A549 (cell line): ENCODE data around the gene BHLHE23. TPM values are rescaled to one million over a fixed set of nuclear protein-coding genes. Genes with fewer than 3 reads are reported as not detected.

Experiments used
- ATAC-seq, 2 experiments: fragments of 200-7000 bp in 1 of 2; fragments of >200 bp in 1 of 2; cut with Nextera tagmentation in 1 of 2; cut with Tn5 transposase in 1 of 2; 3 replicates each; pipeline versions ENCODE4 v1.8.0 to v1.9.1; 2018 to 2020; ENCODE audit warnings: mild to moderate bottlenecking in 1 of 2, moderate library complexity in 1 of 2
- CTCF ChIA-PET: fragments of 300-600 bp; sonication (Branson Sonifier 250); formaldehyde crosslinking; extraction: SDS; loops from one replicate; lab custom pipeline; 2021; ENCODE audit warnings: antibody characterized with exemption, inconsistent platforms; lab: Yijun Ruan, JAX
- POLR2A ChIA-PET: fragments of 350-600 bp; formaldehyde crosslinking; extraction: SDS; loops from one replicate; lab custom pipeline; 2021; ENCODE audit warnings: antibody characterized with exemption, inconsistent platforms; lab: Yijun Ruan, JAX
- DNase-seq, 2 experiments: peaks; one replicate each; pipeline versions ENCODE4 v3.0.0 to v3.0.0-alpha.2; 2011 to 2016; ENCODE audit warnings: low read depth in 1 of 2, low spot score in 1 of 2
- FAIRE-seq: peaks from 2 replicates; lab custom pipeline; 2011; peaks lifted over from hg19 to GRCh38; lab: Jason Lieb, UNC
- H3K27ac ChIP-seq, 2 experiments: fragments of >200 bp; sonication (Bioruptor Twin); formaldehyde crosslinking; 3 replicates each; pipeline ENCODE4 v1.5.1; 2016 to 2017
- H3K4me1 ChIP-seq: fragments of >200 bp; sonication (Bioruptor Twin); formaldehyde crosslinking; 3 replicates; pipeline ENCODE4 v1.6.1; 2016
- H3K4me2 ChIP-seq: fragments of >200 bp; sonication (Bioruptor Twin); formaldehyde crosslinking; 3 replicates; pipeline ENCODE4 v1.6.1; 2016
- H3K4me3 ChIP-seq: fragments of >200 bp; sonication (Bioruptor Twin); formaldehyde crosslinking; 3 replicates; pipeline ENCODE4 v1.5.1; 2016
- H3K9me3 ChIP-seq: fragments of >200 bp; sonication (Bioruptor Twin); formaldehyde crosslinking; 3 replicates; pipeline ENCODE4 v1.6.1; 2016
- CEBPB ChIP-seq, 2 experiments: fragments of >200 bp in 1 of 2; sonication (Bioruptor Twin) in 1 of 2; formaldehyde crosslinking in 1 of 2; IDR thresholded peaks; 2 replicates each; pipeline ENCODE4 v1.6.1; 2012 to 2016
- CHD2 ChIP-seq: fragments of 150-350 bp; IDR thresholded peaks from 2 replicates; pipeline ENCODE4 v1.6.1; 2014; ENCODE audit warnings: low read length; ENCODE audit not compliant: partially characterized antibody
- CHD4 ChIP-seq: fragments of 200-600 bp; sonication (generic); IDR thresholded peaks from 2 replicates; pipeline ENCODE4 v1.6.1; 2016; ENCODE audit warnings: antibody characterized with exemption, mild to moderate bottlenecking, borderline replicate concordance
- CTCF ChIP-seq: fragments of >200 bp; sonication (Bioruptor Twin); formaldehyde crosslinking; IDR thresholded peaks from 3 replicates; pipeline ENCODE4 v1.5.1; 2016
- EHF ChIP-seq: fragments of 250-450 bp; sonication (Bioruptor Pico); IDR thresholded peaks from 2 replicates; pipeline ENCODE4 v1.5.0; 2020; ENCODE audit warnings: mild to moderate bottlenecking
- GATA3 ChIP-seq: IDR thresholded peaks from 2 replicates; pipeline ENCODE4 v1.6.1; 2012; ENCODE audit warnings: borderline replicate concordance
- HEYL ChIP-seq: fragments of 250-450 bp; sonication (Bioruptor Pico); IDR thresholded peaks from 2 replicates; pipeline ENCODE4 v1.8.0; 2021; ENCODE audit warnings: mild to moderate bottlenecking, moderate library complexity
- HOXA7 ChIP-seq: fragments of 250-450 bp; sonication (Bioruptor Pico); IDR thresholded peaks from 2 replicates; pipeline ENCODE4 v1.5.0; 2020; ENCODE audit warnings: mild to moderate bottlenecking, moderate library complexity
- HOXB13 ChIP-seq: fragments of 250-450 bp; sonication (Bioruptor Pico); IDR thresholded peaks from 2 replicates; pipeline ENCODE4 v1.5.0; 2020; ENCODE audit warnings: low read depth, mild to moderate bottlenecking, moderate library complexity
- HOXB5 ChIP-seq: fragments of 250-450 bp; sonication (Bioruptor Pico); IDR thresholded peaks from 2 replicates; pipeline ENCODE4 v1.5.0; 2020; ENCODE audit warnings: mild to moderate bottlenecking, moderate library complexity
- JUN ChIP-seq, 2 experiments: fragments of >200 bp; sonication (Bioruptor Twin); formaldehyde crosslinking; IDR thresholded peaks; 2 replicates in 1 of 2; 3 replicates in 1 of 2; pipeline ENCODE4 v1.6.1; 2016 to 2017
- NFE2L2 ChIP-seq: fragments of 150-350 bp; conservative IDR thresholded peaks from 2 replicates; pipeline ENCODE4 v1.6.1; 2014; ENCODE audit warnings: low read length
- RARB ChIP-seq: fragments of 250-450 bp; sonication (Bioruptor Pico); IDR thresholded peaks from 2 replicates; pipeline ENCODE4 v1.8.0; 2021; ENCODE audit warnings: mild to moderate bottlenecking, moderate library complexity
- REST ChIP-seq: fragments of 200-600 bp; sonication (generic); IDR thresholded peaks from 2 replicates; pipeline ENCODE4 v1.6.1; 2016; ENCODE audit warnings: antibody characterized with exemption, mild to moderate bottlenecking, moderate library complexity
- RNF2 ChIP-seq: fragments of 200-600 bp; sonication (generic); IDR thresholded peaks from 2 replicates; pipeline ENCODE4 v1.6.1; 2016; ENCODE audit warnings: low read depth, mild to moderate bottlenecking, antibody characterized with exemption, moderate library complexity, borderline replicate concordance
- TFCP2L1 ChIP-seq: fragments of 250-450 bp; sonication (Bioruptor Pico); IDR thresholded peaks from 2 replicates; pipeline ENCODE4 v1.5.0; 2021; ENCODE audit warnings: mild to moderate bottlenecking
- TP53 ChIP-seq: fragments of 250-450 bp; sonication (Bioruptor Pico); IDR thresholded peaks from 2 replicates; pipeline ENCODE4 v1.5.0; 2021; ENCODE audit warnings: mild to moderate bottlenecking, moderate library complexity
- ZSCAN20 ChIP-seq: fragments of 250-450 bp; sonication (Bioruptor Pico); IDR thresholded peaks from 2 replicates; pipeline ENCODE4 v1.8.0; 2022; ENCODE audit warnings: mild to moderate bottlenecking, moderate library complexity
- WGBS: methylation state at CpG from one replicate; pipeline ENCODE4 v1.1.6; 2017; ENCODE audit errors: missing lambda C conversion rate; 5-methylcytosine and 5-hydroxymethylcytosine counted together
- polyA plus RNA-seq, 4 experiments: library from polyadenylated mRNA; depleted of rRNA in 3 of 4; stranded (reverse); fragments of >200 nt; fragmentation: RNase III in 1 of 4; extraction: RNeasy Plus Mini Kit Qiagen cat#74134 plus additional on column Dnase treatment in 1 of 4; gene quantifications; 2 replicates in 3 of 4; 3 replicates in 1 of 4; pipeline ENCODE4 v1.2.3, GENCODE V29; 2011 to 2017
- TF ChIP-seq, protein P1 (sequence below): IDR thresholded peaks from 2 replicates; pipeline ENCODE4 v1.6.1; 2012; ENCODE audit warnings: low read depth, borderline replicate concordance
- TF ChIP-seq, protein P2 (sequence below): IDR thresholded peaks from 2 replicates; pipeline ENCODE4 v1.6.1; 2012
- TF ChIP-seq, protein P3 (sequence below): fragments of 150-350 bp; IDR thresholded peaks from 2 replicates; pipeline ENCODE4 v1.6.1; 2014; ENCODE audit warnings: low read depth, mild to moderate bottlenecking, low read length
- TF ChIP-seq, protein P4 (sequence below): fragments of 250-450 bp; sonication (Bioruptor Pico); IDR thresholded peaks from 2 replicates; pipeline ENCODE4 v1.5.0; 2020; ENCODE audit warnings: low read depth, mild to moderate bottlenecking, moderate library complexity

Gene BHLHE23
- polyA plus RNA-seq, 2 of the 4 experiments (the other 2 are of a cell fraction), result not detected

DNA sequence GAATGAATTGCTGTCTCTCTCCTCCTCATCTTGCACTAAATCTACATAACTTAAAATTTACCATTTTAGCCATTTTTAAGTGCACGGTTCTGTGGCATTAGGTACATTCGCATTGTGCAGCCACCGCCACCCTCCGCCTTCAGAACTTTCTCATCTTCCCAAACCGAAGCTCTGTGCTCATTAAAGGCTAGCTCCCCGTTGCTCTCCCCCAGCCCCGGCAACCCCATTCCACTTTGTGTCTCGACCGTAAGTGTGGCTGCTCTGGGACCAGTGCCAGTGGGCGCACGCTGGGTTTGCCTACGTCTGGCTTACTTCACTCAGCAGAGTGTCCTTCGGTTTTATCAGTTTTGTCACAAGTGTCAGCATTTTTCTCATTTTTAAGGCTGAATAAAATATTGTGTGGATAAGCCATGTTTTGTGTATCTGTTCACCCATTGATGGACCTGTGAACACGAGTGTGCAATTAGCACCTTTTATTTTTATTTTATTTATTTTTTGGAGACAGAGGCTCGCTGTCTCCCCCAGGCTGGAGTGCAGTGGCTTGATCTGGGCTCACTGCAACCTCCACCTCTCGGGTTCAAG is 37.5 kb downstream of the BHLHE23 start:
- no peak overlapping the region for H3K4me3 ChIP-seq
- no peak for FAIRE-seq
- TF ChIP-seq CHD4, result no peak
- no peak for TF ChIP-seq TFCP2L1 (CRISPR knock-in tag)
- TF ChIP-seq GATA3, result no peak
- no peak for TF ChIP-seq ZSCAN20 (CRISPR knock-in tag)
- TF ChIP-seq, protein P1, sequence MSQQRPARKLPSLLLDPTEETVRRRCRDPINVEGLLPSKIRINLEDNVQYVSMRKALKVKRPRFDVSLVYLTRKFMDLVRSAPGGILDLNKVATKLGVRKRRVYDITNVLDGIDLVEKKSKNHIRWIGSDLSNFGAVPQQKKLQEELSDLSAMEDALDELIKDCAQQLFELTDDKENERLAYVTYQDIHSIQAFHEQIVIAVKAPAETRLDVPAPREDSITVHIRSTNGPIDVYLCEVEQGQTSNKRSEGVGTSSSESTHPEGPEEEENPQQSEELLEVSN, result no peak
- TF ChIP-seq EHF (CRISPR knock-in tag), result no peak
- TF ChIP-seq, protein P2, sequence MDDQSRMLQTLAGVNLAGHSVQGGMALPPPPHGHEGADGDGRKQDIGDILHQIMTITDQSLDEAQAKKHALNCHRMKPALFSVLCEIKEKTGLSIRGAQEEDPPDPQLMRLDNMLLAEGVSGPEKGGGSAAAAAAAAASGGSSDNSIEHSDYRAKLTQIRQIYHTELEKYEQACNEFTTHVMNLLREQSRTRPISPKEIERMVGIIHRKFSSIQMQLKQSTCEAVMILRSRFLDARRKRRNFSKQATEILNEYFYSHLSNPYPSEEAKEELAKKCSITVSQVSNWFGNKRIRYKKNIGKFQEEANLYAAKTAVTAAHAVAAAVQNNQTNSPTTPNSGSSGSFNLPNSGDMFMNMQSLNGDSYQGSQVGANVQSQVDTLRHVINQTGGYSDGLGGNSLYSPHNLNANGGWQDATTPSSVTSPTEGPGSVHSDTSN, result no peak
- no peak for TF ChIP-seq HOXB5
- no peak for TF ChIP-seq HOXB13 (CRISPR knock-in tag)
- TF ChIP-seq CTCF, result no peak
- no peak for TF ChIP-seq HOXA7 (CRISPR knock-in tag)
- TF ChIP-seq, protein P3, sequence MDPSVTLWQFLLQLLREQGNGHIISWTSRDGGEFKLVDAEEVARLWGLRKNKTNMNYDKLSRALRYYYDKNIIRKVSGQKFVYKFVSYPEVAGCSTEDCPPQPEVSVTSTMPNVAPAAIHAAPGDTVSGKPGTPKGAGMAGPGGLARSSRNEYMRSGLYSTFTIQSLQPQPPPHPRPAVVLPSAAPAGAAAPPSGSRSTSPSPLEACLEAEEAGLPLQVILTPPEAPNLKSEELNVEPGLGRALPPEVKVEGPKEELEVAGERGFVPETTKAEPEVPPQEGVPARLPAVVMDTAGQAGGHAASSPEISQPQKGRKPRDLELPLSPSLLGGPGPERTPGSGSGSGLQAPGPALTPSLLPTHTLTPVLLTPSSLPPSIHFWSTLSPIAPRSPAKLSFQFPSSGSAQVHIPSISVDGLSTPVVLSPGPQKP, result no peak
- TF ChIP-seq TP53, result no peak
- TF ChIP-seq, all 56 proteins: peak for 0
- CTCF ChIA-PET, result interaction anchor here (1.4 to 2.5 kb wide), 2 partner anchors 11 to 56 kb away, joined by 3 to 15 read pairs; no protein-coding TSS in a partner anchor
- POLR2A ChIA-PET, result no interaction called here
- Histone ChIP-seq H3K4me2 (no peak overlapping the region), H3K27ac (no peak overlapping the region), H3K9me3 (no peaks in the 10 kb centered on the region), H3K4me1 (0 out of 3 replicates have a peak, but pooled peaks cover 3% of the 10 kb centered on the region)
- 59% methylated on average over 16 of the region's 16 CpGs for WGBS
- DNase-seq, result no peak
- ATAC-seq, result no peak

GRCh38 chr20:62968378-62969178 is 38.2 kb downstream of the BHLHE23 start:
- ChIA-PET CTCF (interaction anchor here (1.0 to 1.1 kb wide), 2 partner anchors 9 to 21 kb away, joined by 3 read pairs; no protein-coding TSS in a partner anchor), POLR2A (no interaction called here)
- no peak overlapping the region for H3K4me3 ChIP-seq
- no peak for FAIRE-seq
- ATAC-seq, result no peak
- 35% methylated on average over 21 of the region's 21 CpGs for WGBS
- H3K4me1 ChIP-seq, result 0 out of 3 replicates have a peak, but pooled peaks cover 3% of the 10 kb centered on the region
- no peak overlapping the region for H3K4me2 ChIP-seq
- H3K27ac ChIP-seq, result no peak overlapping the region
- H3K9me3 ChIP-seq, result no peaks in the 10 kb centered on the region
- no peak for DNase-seq
- TF ChIP-seq CEBPB (IDR thresholded peaks at IDR 0.05), result no peak
- TF ChIP-seq, protein P4, sequence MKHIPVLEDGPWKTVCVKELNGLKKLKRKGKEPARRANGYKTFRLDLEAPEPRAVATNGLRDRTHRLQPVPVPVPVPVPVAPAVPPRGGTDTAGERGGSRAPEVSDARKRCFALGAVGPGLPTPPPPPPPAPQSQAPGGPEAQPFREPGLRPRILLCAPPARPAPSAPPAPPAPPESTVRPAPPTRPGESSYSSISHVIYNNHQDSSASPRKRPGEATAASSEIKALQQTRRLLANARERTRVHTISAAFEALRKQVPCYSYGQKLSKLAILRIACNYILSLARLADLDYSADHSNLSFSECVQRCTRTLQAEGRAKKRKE, result no peak
- no peak for TF ChIP-seq CTCF
- TF ChIP-seq HOXB5, result no peak
- TF ChIP-seq HEYL (CRISPR knock-in tag), result no peak
- no peak for TF ChIP-seq REST
- TF ChIP-seq RARB (CRISPR knock-in tag), result no peak
- no peak for TF ChIP-seq HOXA7 (CRISPR knock-in tag)
- TF ChIP-seq JUN (IDR thresholded peaks at IDR 0.05), result no peak
- no peak for TF ChIP-seq CHD2
- TF ChIP-seq CHD4, result no peak
- TF ChIP-seq NFE2L2, result no peak
- TF ChIP-seq RNF2, result no peak
- no peak for TF ChIP-seq TP53
